Activated CD8-positive, alpha-beta memory T cell treated with anti-CD3 and anti-CD28 coated beads, Interleukin-2, amount 50 U/mL, for 4 hours (primary cell): ENCODE measurements around the gene CNOT3.
"Not testable (repeated sequence)": the region's sequence is repeated elsewhere in the genome, so short reads cannot be mapped to it uniquely, and the experiment has no call there.

Experiments used
- DNase-seq: peaks from one replicate; pipeline ENCODE4 v3.0.0-alpha.2; 2020

The CNOT3 gene

DNA sequence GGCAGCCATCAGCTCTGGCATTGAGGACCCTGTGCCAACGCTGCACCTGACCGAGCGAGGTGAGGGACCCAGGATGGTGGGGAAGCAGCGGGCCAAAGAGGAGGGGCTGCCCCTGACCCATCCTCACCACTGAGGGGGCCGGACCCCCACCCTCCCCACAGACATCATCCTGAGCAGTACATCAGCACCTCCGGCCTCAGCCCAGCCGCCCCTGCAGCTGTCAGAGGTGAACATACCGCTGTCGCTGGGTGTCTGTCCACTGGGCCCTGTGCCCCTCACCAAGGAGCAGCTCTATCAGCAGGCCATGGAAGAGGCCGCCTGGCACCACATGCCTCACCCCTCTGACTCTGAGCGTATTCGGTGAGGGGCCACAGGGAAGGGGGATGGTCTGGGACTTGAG is 14.7 kb downstream of the CNOT3 start:
- no peak for DNase-seq

DNA sequence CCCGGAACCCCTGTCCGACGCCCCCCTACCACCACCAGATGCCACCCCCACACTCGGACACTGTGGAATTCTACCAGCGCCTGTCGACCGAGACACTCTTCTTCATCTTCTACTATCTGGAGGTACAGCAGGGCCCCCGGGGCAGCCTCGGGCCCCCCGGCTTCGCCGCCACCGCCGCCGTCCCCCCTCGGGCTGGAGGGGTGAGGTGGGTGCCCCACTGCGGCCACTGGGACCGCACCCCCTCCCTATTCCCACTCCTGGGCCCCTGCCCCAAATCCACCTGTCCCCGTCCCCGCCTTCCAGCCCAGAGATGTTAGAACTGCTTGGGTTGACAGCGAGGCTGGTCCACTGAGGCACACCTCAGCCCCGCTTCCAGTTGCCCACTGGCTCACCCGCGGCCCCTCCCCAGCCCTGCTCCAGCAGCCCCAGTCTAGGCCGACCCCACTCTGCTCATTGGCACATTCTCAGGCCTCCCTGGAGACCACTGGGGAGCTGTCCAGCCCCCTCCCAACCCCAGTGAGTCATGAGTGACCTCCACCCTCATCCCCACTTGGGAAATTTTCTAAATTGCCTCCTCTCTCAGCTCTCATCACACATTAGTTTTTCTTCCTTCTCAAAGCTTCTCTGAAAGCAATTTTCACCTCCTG is 15.4 kb downstream of the CNOT3 start:
- DNase-seq = no peak

DNA sequence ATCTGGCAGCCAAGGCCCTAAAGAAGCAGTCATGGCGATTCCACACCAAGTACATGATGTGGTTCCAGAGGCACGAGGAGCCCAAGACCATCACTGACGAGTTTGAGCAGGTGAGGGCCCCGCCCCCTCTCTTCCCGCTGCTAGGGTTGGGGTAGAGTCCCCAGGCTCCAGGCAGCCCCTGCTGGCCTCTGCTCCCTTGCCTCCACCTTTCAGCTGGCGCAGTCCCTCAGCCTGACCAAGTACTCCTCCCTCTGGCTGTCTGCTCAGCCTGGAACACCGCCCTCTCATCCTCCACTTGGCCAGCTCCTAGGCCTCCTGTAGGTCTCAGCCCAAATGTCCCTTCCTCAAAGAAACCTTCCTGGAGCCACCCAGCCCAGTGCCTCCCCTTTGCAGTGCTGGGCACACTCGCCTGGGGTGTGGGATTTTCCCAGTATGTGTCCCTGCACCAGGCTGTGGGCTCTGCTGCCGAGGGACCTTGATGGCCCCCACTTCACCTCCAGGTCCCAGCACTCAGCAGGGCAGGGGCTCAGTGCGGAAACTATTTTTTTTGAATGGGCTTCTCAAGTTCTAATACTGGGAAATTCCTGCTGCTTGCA is 16.3 kb downstream of the CNOT3 start:
- no peak for DNase-seq

DNA sequence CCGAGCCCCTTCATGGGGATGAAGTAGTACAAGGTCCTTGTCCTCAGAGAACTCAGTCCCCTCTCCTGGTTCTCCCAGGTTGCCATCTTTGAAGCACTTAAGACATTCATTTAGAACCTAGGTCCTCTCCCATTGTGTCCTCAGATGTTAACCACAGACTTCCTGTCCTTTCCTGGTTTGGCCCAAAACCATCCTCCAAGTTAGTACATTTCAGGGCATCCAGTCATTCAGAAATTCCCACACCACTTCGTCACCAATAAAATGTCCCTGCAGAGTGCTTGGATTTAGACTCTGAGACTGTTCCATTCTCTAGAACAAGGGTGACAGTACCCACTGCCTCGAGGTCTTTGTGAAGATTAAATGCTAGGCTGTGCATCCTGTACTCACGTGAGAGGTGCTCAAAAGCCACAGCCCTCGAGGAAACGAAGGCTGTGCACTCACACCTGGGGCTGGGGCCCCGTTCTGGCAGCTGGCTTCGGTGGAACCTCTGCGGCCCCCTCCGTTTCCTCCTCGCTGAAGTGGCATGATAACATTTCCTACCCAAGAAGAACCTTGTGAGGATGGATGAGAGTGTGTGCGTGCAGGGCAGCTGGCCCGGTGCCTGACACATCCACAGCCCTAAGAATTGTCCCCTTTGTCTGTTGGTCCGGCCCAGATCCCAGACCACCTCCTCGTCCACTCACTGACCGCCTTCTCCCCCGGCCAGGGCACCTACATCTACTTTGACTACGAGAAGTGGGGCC is 17.2 kb downstream of the CNOT3 start:
- DNase-seq = no peak

DNA sequence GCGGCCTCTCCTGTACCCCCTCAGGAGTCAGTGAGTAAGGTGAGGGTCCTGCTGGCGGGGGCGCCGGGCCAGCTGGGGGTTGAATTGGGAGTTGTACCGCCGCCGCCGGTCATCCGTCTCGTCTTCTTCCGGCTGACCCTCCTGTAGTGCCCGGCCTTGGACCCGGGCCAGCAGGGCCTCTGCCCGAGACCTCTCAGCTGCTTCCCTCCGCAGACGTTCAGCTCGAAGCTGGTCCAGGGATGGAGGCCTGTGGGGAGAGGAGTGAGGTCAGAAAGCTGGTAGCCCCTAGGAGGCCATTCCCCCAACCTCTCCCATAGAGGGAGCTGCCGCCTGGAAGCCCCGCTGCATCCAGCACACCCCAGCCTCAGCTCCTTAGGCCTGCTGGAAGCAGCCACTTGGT is 18.1 kb downstream of the CNOT3 start:
- no peak for DNase-seq

DNA sequence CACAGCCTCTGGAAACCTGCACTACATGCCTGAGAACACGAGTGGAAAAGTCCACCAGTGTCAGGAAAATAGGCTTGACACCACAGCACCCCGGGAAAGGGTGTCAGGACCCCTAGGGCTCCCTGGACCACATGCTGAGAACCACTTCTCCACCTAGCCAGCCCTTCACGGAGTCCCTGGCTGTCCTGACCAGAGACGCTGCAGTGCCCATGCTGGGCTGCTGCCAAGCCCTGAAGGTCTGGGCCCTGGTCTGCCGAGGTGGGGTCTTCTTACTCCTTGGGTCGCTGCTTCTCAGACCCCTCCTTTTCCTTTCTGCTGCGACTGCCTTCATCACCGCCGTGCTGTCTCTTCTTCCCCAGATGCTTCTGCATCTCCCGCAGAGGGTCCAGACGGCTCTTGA is 18.9 kb downstream of the CNOT3 start:
- no peak for DNase-seq

DNA sequence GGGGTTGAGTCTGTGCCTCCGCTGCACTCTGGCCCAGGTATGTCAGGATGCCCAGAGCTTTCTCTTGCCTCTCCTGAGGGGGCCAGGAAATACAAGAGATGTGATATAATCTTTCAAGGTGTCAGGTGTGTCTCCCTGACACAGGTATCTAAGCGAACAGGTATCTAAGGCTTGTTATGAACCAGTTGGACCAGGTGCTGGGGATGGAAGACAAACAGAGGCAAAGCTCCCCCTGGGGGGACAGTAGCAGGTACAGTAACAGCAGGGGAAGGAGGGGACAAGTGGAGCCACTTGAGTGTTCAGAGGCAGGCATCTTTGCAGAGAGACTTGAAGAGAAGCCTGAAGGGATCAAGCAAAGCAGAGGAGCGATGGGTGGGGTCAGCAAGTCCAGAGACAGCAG is 19.4 kb downstream of the CNOT3 start:
- no peak for DNase-seq

DNA sequence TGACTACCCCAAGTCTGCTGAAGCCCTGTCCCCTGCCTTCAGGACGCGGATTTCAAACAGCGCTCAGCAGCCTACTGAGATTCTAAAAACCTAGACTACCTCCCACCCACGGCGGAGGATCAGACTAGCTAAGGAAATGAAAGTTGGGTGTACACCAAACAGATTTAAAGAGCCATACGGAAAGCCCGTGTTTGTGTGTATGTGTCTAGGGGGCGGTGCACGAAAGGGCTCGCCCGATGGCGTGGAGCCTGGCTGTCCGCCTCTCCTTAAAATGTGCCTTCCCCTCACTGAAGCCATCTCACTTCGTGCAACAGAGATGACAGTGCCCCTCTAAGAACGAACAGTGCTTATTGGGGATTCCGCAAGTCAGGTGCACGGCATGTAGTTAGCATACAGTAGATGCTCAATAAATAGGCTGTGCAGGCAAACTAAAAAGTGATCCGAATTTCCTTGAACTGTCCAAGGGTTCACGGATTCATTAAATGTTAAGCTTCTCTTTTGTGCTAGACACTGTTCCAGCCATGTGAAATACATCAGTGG is 21.3 kb downstream of the CNOT3 start:
- no peak for DNase-seq

DNA sequence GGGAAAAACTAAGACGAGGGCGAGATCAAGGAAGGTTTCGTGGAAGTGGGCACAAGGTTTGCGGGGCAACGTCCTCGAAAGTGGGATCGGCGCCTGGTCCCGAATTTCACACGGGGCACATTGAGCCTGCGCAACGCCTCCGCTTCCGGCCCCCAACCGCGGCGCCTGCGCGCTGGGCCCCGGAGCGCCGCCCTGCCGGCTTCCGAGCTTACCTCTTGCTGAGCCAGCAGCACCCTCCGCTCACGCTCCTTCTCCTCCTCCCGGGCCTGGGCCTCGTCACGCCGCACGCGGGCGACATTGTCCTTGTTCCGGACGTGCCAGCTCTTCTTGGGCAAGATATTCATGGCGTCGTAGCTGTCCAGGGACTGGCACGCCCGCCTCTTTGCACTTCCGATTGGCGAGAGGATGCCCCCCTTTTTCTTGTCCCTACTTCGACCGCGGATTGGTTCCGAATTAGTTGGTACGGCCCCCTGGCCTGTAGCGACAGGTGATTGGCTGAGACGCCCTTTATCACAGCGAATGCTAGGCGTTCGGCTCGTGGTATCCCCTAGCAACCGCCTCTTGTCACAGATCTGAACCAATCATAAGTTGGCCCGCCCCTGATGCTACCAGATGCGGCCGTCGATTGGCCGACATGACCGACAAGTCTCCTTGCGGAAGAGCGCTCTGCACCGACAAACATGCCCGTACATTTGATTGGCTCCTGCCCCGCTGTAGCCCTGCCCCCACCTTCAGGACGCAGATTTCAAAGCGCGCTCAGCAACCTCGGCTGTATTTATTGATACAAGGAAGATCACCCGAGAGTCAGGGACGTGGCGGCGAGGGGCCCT is 22.0 kb downstream of the CNOT3 start, which contains the start of gene LENG1:
LENG1 (minus strand) TSS at position 370 of the 830 bp plus-strand sequence; CDS start at position 344, 26 bp downstream.
- DNase-seq = peak; percentile 96

DNA sequence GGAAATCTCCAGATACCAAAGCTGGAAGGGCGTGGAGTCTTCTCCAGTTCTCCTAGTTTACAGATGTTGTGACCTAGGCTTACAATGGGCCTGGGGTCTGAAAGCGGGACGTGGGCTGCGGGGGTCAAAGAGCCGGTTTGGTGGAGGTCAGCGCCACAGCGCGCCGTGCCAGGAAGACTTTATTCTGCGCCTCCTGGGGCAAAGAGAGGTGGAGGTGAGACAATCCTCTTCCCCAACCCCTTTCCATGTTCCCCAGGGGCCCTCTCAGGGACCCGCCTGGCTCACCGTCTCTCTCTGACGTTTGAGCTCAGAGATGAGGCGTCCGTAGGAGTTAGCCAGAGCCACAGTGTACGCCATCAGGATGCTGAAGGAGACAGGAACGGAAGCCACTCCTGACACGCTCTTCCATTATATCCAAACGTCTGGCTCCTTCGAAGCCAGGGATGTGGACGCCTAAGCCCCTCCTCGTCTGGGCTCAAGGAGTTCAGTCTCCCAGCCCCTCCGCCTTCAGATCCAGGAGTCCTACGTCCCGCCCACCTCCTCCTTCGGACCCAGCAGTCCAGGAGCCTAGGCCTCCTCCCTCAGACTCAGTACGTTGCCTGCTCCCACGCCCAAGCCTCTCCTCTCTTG is 22.7 kb downstream of the CNOT3 start:
- no peak for DNase-seq

DNA sequence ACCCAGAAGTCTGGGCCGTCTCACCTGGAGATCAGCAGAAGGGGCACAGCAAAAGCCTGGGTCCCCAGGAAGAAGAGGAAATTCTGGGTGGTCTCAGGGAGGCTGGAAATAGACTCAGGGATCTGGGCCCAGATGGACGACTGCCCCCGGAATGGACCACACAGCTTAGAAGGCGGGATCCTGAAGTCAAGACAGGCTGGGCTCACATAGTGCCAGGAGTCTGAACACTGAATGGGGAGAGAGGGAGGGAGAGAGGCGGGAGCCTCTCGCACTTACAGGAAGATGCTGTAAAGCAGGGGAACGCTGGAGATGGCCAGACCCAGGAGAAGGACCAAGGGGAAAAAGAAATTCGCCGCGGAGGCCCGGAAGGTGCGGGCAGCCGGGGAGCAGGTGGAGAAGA is 23.3 kb downstream of the CNOT3 start:
- DNase-seq = no peak

DNA sequence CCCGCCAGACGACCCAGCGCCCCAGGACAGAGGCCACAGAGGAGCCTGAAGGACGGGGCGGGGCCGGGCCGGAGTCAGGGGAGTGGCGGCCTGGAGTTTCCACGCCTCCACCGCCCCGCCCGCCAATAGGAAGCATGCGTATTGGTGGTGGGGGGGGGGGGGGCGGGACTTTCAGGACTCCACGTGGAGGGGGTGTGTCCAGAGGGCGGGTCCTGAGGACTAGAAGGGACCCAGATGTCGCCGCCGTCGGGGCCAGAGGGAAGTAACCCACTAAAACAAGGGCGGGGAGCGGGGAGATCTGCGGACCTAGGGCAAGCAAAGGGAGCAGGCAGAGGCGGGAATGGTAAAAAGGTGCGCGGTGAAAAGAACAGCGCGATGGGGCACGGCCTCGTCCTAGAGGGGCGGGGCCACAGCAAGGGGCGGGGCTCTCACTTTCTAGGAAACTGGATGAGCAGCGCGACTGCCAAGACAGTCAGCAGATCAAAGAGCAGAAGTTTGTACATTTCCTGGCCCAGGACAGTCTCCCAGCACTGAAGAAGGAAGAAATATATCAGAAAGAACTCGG is 24.8 kb downstream of the CNOT3 start:
- peak; percentile 77 for DNase-seq

DNA sequence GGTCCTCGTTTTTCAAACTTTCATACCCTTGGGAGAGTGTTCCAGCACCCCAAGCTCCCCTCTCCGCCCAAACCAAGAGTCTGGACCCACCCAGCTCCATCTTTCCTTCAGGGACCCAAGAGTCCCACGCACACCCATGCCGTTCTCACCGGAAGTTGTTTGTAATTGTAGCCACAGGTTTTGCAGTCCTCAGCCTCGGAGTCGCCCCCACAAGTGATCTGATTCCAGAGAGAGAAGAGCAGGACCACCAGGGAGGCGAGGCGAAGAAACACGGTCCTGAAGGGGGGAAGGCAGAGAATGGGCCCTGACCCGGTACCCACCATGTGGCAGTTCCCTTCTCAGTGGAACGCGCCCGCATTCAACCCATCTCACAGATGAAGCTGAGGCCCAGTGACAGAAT is 25.3 kb downstream of the CNOT3 start:
- no peak for DNase-seq

DNA sequence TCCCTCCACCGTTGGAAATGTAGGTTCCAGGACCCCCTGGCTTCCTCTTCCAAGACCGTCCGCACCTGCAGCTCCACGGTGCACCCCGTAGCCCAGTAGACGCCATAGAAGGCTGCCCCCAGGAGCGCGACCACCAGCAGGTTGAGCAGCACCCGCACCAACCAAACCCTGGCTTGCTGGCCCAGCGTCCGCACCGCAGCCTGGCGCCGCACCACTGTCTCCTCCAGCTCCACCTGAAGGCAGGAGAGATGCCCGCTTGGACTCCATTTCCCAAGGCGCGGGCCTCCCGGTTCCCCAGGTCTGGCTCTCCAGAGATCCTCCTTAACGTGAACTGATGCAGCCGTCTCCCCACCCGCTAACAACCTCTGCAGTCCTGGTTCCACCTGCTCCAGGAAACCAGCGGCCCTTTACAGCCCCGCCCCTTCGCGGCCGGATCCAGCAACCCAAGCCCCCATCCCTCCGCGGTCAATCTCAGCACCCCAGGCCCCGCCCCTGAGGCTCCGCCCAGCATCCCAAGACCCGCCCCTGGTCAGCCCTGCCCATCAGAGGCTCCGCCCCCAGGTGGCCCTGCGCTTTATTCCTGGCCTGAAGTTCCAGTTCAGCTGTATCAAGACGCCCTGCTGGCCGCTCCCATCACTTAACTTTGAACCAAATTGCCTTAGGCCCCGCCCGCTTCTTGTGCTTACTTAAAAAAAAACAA is 27.0 kb downstream of the CNOT3 start:
- peak; percentile 42 for DNase-seq

DNA sequence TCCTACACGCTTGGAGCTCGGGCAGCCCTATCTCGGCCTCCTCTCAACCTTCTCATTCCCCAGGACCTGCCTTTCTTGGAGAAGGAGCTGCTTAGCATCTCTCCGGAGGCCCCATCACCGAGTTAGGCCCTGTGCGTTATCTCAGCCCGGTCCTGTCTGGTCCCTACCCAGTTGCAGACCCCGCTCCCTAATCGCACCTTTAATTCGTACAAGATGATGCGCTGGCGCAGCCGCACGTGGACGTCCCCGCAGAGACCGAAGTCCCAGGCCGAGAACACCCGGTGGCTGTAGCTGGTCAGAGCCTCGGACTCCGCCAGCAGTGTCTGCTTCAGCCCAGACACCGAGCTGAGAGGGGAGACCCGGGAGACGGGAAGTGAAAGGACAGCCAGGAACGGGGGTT is 27.7 kb downstream of the CNOT3 start:
- no peak for DNase-seq

DNA sequence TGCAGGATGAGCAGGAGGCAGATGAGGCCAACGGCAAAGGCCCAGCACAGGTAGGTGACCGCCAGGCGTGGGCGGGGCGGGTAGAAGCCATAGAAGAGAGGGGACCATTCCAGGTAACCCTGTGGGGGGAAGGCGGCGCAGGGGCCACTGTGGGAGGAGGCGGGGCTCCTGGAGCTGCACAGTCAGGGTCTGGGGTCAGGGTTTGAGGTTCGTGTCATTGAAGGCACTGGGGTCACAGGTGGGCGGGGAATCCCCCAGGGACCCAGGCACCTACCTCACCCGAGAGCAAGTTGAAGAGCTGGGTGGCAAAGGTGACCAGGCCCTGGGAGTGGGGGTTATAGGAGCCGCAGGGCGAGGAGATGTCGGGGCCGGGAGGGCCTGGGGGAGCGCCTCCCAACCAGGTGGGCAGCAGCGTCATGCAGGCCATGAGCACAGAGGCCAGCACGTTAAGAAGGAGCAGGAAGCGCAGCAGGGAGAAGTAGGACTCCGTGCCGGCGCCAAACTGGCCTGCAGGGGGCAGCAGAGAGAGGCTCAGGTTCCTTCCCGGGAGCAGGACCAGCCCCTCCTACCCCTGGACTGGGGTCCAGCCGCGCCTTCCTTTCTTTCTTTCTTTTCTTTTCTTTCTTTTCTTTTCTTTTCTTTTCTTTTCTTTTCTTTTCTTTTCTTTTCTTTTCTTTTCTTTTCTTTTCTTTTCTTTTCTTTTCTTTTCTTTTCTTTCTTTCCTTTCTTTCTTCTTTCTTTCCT is 30.8 kb downstream of the CNOT3 start:
- DNase-seq = peak; percentile 94

DNA sequence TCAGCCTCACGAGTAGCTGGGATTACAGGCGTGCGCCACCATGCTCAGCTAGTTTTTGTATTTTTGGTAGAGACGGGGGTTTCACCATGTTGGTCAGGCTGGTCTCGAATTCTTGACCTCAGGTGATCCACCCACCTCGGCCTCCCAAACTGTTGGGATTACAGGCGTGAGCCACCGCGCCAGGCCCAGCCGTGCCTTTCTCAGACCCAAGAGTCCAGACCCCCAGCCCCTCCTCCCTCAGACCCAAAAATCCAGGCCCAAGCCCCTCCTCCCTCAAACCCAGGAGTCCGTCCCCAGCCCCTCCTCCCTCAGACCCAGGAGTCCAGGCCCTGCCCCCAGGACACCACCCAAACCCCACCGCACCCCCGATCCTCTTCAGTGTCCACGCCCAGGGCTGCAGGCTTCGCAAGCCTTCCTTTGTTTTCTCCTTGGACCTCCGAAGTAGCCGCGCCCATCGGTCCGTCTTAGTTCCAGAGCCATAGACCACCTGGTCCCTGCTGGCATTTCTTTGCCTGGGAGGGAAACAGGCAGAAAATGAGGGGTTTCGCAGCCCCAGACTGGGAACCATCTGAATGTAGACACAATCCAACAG is 31.7 kb downstream of the CNOT3 start:
- DNase-seq = no peak

DNA sequence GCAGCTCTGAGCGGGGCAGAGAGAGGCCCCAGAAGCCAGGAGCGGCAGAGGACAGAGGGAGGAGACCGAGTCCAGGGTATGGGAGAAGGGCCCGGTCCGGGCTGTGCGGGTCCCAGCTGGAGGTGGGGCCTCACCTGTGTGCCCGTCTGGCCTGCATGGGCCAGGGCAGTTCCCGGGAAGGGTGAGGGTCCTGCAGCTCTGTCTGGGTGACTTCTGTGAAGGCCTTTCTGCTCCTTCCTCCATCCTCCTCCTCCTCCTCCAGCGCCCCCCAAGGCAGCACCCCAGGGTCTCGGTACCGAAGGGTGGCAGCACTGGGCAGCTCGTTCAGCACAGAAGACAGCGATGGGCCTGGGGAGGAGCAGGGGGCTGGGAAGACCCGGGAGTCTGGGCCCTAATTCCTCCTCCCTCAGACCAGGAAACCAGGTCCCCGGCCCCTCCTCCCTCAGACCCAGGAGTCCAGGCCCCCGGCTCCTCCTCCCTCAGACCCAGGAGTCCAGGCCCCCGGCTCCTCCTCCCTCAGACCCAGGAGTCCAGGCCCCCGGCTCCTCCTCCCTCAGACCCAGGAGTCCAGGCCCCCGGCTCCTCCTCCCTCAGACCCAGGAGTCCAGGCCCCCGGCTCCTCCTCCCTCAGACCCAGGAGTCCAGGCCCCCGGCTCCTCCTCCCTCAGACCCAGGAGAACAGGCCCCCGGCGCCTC is 34.3 kb downstream of the CNOT3 start:
- not testable (repeated sequence) for DNase-seq

DNA sequence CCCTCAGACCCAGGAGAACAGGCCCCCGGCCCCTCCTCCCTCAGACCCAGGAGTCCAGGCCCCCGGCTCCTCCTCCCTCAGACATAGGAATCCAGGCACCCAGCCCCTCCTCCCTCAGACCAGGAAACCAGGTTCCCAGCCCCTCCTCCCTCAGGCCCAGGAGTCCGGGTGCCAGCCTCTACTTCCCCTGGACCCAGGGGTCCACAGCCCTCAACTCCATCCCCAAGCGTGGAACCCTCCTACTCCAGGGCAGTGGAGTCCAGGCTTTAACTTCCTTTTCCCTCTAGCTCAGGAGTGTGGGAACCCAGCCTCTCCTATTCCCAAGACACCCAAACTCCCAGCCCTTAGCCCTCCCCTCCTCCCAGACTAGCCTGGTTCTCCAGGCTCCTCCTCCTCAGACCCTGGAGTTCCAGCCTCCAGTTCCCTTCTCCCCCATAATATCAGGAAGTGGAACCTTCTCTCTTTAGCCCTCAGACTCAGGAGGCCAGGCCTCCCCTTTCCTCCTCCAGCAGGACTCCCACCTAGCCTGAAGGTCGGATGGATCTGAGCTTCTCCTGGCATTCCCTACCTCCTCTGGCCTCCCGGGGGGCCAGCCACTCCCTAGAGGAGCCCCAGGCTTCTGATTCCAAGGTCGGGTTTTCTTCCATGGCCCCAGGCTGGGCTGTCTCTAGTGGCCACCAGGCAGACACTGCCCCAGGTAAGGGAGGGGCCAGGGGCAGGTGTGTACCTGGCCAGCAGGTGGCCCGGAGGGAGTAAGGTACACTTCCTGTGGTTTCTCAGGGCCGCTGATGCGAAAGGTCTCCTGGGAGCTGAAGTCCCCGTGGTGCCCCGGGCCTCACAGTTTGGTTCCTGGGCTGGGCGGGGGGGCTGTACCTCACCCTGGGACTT is 35.2 kb downstream of the CNOT3 start, which contains the start of gene TMC4:
TMC4 (minus strand) TSS at position 690 of the 888 bp plus-strand sequence; CDS start at position 647, 43 bp downstream.
- no peak for DNase-seq
